Measurements from ENCODE around the gene CLP1. TPM values are rescaled to one million over a fixed set of nuclear protein-coding genes. Genes with fewer than 3 reads are reported as not detected.

CLP1 gene
- total RNA-seq, 1 experiment from 2014 or later, result 35.5 TPM

- H3K27me3 Mint-ChIP-seq (ENCODE audit: low read depth), result peaks cover 13% of the 10 kb centered on the region
- peak overlapping the region; percentile 41 to 93 (median 88); a peak in 5 of 7 replicates for H3K27ac Mint-ChIP-seq
- no peaks in the 10 kb centered on the region; the same call in 1 of the 2 replicates for H3K27me3 ChIP-seq (ENCODE audit: insufficient read depth, low read length)
- H3K9ac ChIP-seq (ENCODE audit: extremely low read depth, insufficient read length, low read length), result no peak overlapping the region
- H3K4me1 Mint-ChIP-seq, result peaks cover 83 to 95% of the 10 kb centered on the region in 2 experiments
- peaks cover 16% of the 10 kb centered on the region for H3K23me2 ChIP-seq (ENCODE audit: insufficient read length, low read depth, low read length, poor library complexity, severe bottlenecking)
- H3T11ph ChIP-seq (ENCODE audit: low read length), result no peak overlapping the region
- H3K56ac ChIP-seq (ENCODE audit: insufficient read length, low read depth, low read length), result no peak overlapping the region
- H3K36me3 Mint-ChIP-seq (ENCODE audit: insufficient read depth in 1 of 3, low read depth in 3 of 3), result peaks cover 8 to 33% (median 27%) of the 10 kb centered on the region in 3 experiments; a peak in 6 of 7 replicates
- no peak overlapping the region for H3K23ac ChIP-seq (ENCODE audit: insufficient read length, low read depth, low read length)
- no peak overlapping the region for H4K91ac ChIP-seq (ENCODE audit: insufficient read length, low read depth, low read length)
- H3K9me3 Mint-ChIP-seq, result no peaks in the 10 kb centered on the region
- H4K20me1 ChIP-seq (ENCODE audit: control insufficient read depth, insufficient read depth, insufficient read length), result no peaks in the 10 kb centered on the region
- peak overlapping the region; percentile 51 for H3K4me2 ChIP-seq (ENCODE audit: insufficient read depth, insufficient read length, low read length)
- no peak overlapping the region for H2BK15ac ChIP-seq (ENCODE audit: low read depth, low read length)
- H2AFZ ChIP-seq (ENCODE audit: low read length), result no peak overlapping the region
- no peak overlapping the region for H2BK5ac ChIP-seq (ENCODE audit: insufficient read length, low read length)
- H4K8ac ChIP-seq (replicated peaks; ENCODE audit: insufficient read length, low read depth, low read length), result no peak overlapping the region
- no peak overlapping the region for H2BK20ac ChIP-seq (ENCODE audit: low read depth, low read length, poor library complexity, severe bottlenecking)
- no peaks in the 10 kb centered on the region for H3K9me3 ChIP-seq (ENCODE audit: control insufficient read depth, low read depth, low read length)
- H3K18ac ChIP-seq (ENCODE audit: insufficient read length, low read depth, low read length), result no peak overlapping the region
- H3K4me1 ChIP-seq (ENCODE audit: insufficient read depth, low read length), result peaks cover 19% of the 10 kb centered on the region
- TF ChIP-seq CTCF (conservative IDR thresholded peaks at IDR 0.05), result no peak
- H3K14ac ChIP-seq (ENCODE audit: insufficient read depth, low read length), result no peak overlapping the region
- H3K4me3 Mint-ChIP-seq, result peak overlapping the region; percentile 62 to 83
- H2AK5ac ChIP-seq (ENCODE audit: insufficient read length, low read length), result no peak overlapping the region
- no peak overlapping the region for H3K4ac ChIP-seq (ENCODE audit: low read depth, low read length)
- H3K79me1 ChIP-seq (ENCODE audit: insufficient read depth, low read depth, low read length, poor library complexity, severe bottlenecking), result no peaks in the 10 kb centered on the region
- no peak overlapping the region for H3K27ac ChIP-seq (ENCODE audit: insufficient read length, low read depth, low read length)
- no peak overlapping the region for H2BK12ac ChIP-seq (ENCODE audit: insufficient read length, low read depth, low read length)
- WGBS (ENCODE audit: extremely low coverage, insufficient read length, low lambda C conversion rate), result no CpG with 5 or more reads among the region's 23 CpGs
- H4K5ac ChIP-seq (ENCODE audit: insufficient read length, low read depth, low read length), result no peak overlapping the region
- H3K79me2 ChIP-seq (ENCODE audit: insufficient read depth, low read length), result no peaks in the 10 kb centered on the region
- no peak overlapping the region for H2BK120ac ChIP-seq (ENCODE audit: low read depth, low read length, poor library complexity, severe bottlenecking)
- peak; percentile 54 for DNase-seq
Observed at GRCh38 chr11:57646799-57647303, 10.7 kb upstream of the CLP1 start.
